HepG2 (cell line): ENCODE results near the gene SIMC1. TPM values are rescaled to one million over a fixed set of nuclear protein-coding genes. Genes with fewer than 3 reads are reported as not detected.
A peak's percentile ranks its signal among the peaks of the same experiment; 100 is the strongest.

Experiments
- AGO2 ChIP-seq: fragments of 200-400 bp; formaldehyde crosslinking; optimal IDR thresholded peaks from 2 replicates; pipeline ENCODE3; 2017; ENCODE audit warnings: mild to moderate bottlenecking, low read depth, low read length, moderate library complexity
- BCL6 ChIP-seq: IDR thresholded peaks from 2 replicates; pipeline ENCODE4 v1.6.1; 2016; ENCODE audit warnings: missing genetic modification reagents, missing compliant biosample characterization
- FOSL2 ChIP-seq: sonication (generic); formaldehyde crosslinking; IDR thresholded peaks from 2 replicates; pipeline ENCODE4 v1.4.0; 2020; ENCODE audit warnings: missing genetic modification reagents
- HDAC1 ChIP-seq: sonication (generic); formaldehyde crosslinking; IDR thresholded peaks from 2 replicates; pipeline ENCODE4 v1.5.1; 2020; ENCODE audit warnings: mild to moderate bottlenecking, missing genetic modification reagents
- JUND ChIP-seq: sonication (generic); formaldehyde crosslinking; IDR thresholded peaks from 2 replicates; pipeline ENCODE4 v1.8.0; 2022; ENCODE audit warnings: mild to moderate bottlenecking, missing genetic modification reagents
- PAF1 ChIP-seq: IDR thresholded peaks from 2 replicates; pipeline ENCODE4 v1.6.1; 2016; ENCODE audit warnings: missing genetic modification reagents, missing compliant biosample characterization
- SCMH1 ChIP-seq: sonication (generic); formaldehyde crosslinking; IDR thresholded peaks from 2 replicates; pipeline ENCODE4 v1.9.0; 2021; ENCODE audit warnings: missing genetic modification reagents, mild to moderate bottlenecking, borderline replicate concordance
- ZBTB38 ChIP-seq: sonication (generic); formaldehyde crosslinking; IDR thresholded peaks from 2 replicates; pipeline ENCODE4 v1.5.1; 2020; ENCODE audit warnings: mild to moderate bottlenecking, missing genetic modification reagents
- ZFP82 ChIP-seq: sonication (generic); formaldehyde crosslinking; IDR thresholded peaks from 2 replicates; pipeline ENCODE4 v1.5.1; 2020; ENCODE audit warnings: mild to moderate bottlenecking, missing genetic modification reagents, borderline replicate concordance
- ZNF292 ChIP-seq: sonication (generic); formaldehyde crosslinking; IDR thresholded peaks from 2 replicates; pipeline ENCODE4 v1.8.1; 2022; ENCODE audit warnings: mild to moderate bottlenecking, low read depth, missing genetic modification reagents, borderline replicate concordance
- ZNF552 ChIP-seq: sonication (generic); formaldehyde crosslinking; IDR thresholded peaks from 2 replicates; pipeline ENCODE4 v1.9.0; 2022; ENCODE audit warnings: missing genetic modification reagents, mild to moderate bottlenecking, borderline replicate concordance
- ZNF567 ChIP-seq: sonication (generic); formaldehyde crosslinking; IDR thresholded peaks from 2 replicates; pipeline ENCODE4 v1.8.1; 2023; ENCODE audit warnings: mild to moderate bottlenecking, missing genetic modification reagents, borderline replicate concordance
- polyA plus RNA-seq, 8 experiments: library from polyadenylated mRNA; depleted of rRNA in 3 of 8; stranded (reverse) in 7 of 8; unstranded in 1 of 8; fragments of >200 nt; fragmentation: Illumina TruSeq in 4 of 8; extraction: Trizol in 4 of 8; gene quantifications; 2 replicates each; pipeline versions ENCODE4 v1.2.1 to v1.2.3, GENCODE V29; 2011 to 2016; ENCODE audit warnings: low read depth in 4 of 8, missing spikeins in 1 of 8, mixed read lengths in 1 of 8; ENCODE audit not compliant: insufficient read depth in 1 of 8
- total RNA-seq, 5 experiments: library from RNA; depleted of rRNA; stranded (reverse); fragments of >200 nt; fragmentation: Illumina TruSeq; extraction: Trizol; gene quantifications; 2 replicates each; pipeline ENCODE4 v1.2.3, GENCODE V29; 2016; ENCODE audit warnings: low read depth in 1 of 5
- TF ChIP-seq, protein P1 (sequence below): IDR thresholded peaks from 2 replicates; pipeline ENCODE4 v1.6.1; 2016; ENCODE audit warnings: low read depth, control low read depth
- TF ChIP-seq, protein P2 (sequence below): sonication (generic); formaldehyde crosslinking; IDR thresholded peaks from 2 replicates; pipeline ENCODE4; 2020; ENCODE audit warnings: missing genetic modification reagents, mild to moderate bottlenecking, borderline replicate concordance
- TF ChIP-seq, protein P3 (sequence below): sonication (generic); formaldehyde crosslinking; IDR thresholded peaks from 2 replicates; pipeline ENCODE4 v1.5.0; 2020; ENCODE audit warnings: mild to moderate bottlenecking, missing genetic modification reagents
- TF ChIP-seq, protein P4 (sequence below): sonication (generic); formaldehyde crosslinking; conservative IDR thresholded peaks from 2 replicates; pipeline ENCODE4 v1.4.0; 2020; ENCODE audit warnings: missing genetic modification reagents
- TF ChIP-seq, protein P5 (sequence below): IDR thresholded peaks from 2 replicates; pipeline ENCODE4 v1.4.0; 2020; ENCODE audit warnings: mild to moderate bottlenecking, missing genetic modification reagents

SIMC1 gene
- total and polyA plus RNA-seq, 2 of the 13 experiments (the other 11 are each of a cell fraction or from before 2014, with no cell fraction given), result 5.4 to 6.8 TPM

DNA sequence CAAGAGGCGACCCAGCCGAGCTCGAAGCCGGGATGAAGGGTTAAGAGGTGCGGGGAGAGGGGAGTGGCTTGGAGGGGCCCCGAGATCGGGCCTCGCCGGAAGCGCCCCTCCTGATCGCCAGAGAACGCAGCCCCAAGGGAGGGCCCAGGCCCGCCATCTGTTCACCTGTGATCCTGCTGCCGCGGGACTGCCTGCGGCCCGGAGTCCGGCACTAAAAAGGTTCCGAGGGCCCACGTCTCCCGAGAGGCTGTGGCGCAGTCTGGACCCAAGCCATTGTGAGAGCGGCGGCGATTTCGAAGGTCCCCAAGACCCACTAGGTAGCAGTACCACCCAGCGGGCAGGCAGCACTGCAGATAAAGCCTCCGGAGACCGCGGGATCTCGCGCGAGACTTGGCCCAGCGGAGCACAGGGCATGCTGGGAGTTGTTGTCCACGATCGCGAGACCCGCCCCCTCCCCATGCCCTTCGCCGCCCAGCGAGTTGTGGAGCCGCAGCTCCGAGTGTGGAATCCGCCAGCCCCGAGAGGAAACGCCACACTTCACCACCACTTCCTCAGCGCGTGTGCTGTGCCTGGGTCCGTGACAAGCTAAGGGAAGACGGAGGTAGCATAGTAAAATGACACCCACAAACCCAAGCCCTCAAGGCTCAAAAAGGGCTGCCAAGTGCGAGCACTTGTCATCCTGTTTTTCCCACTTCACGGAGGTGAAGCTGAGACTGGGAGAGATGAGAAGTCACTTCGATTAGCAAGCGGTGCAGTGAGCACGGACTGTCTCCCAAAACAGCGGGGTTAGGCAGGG, 123.4 kb downstream of the SIMC1 start, which contains the start of gene KIAA1191 (continued):
- TF ChIP-seq, protein P1, sequence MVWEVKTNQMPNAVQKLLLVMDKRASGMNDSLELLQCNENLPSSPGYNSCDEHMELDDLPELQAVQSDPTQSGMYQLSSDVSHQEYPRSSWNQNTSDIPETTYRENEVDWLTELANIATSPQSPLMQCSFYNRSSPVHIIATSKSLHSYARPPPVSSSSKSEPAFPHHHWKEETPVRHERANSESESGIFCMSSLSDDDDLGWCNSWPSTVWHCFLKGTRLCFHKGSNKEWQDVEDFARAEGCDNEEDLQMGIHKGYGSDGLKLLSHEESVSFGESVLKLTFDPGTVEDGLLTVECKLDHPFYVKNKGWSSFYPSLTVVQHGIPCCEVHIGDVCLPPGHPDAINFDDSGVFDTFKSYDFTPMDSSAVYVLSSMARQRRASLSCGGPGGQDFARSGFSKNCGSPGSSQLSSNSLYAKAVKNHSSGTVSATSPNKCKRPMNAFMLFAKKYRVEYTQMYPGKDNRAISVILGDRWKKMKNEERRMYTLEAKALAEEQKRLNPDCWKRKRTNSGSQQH (CRISPR knock-in tag), result peak; percentile 55; the same call in 1 of the 2 replicates
- TF ChIP-seq AGO2 (peak; percentile 57), ZFP82 (CRISPR knock-in tag) (no peak), JUND (no peak), ZNF292 (CRISPR knock-in tag) (0 out of 2 replicates have a peak, but pooled peaks have one; percentile 30), ZNF567 (CRISPR knock-in tag) (peak; percentile 85), ZBTB38 (CRISPR knock-in tag) (peak; percentile 96), FOSL2 (CRISPR knock-in tag) (peak; percentile 61), BCL6 (CRISPR knock-in tag) (no peak), PAF1 (CRISPR knock-in tag) (no peak), SCMH1 (no peak), ZNF552 (CRISPR knock-in tag) (peak; percentile 90), HDAC1 (CRISPR knock-in tag) (peak; percentile 85; the same call in 1 of the 2 replicates)
- TF ChIP-seq, protein P2, sequence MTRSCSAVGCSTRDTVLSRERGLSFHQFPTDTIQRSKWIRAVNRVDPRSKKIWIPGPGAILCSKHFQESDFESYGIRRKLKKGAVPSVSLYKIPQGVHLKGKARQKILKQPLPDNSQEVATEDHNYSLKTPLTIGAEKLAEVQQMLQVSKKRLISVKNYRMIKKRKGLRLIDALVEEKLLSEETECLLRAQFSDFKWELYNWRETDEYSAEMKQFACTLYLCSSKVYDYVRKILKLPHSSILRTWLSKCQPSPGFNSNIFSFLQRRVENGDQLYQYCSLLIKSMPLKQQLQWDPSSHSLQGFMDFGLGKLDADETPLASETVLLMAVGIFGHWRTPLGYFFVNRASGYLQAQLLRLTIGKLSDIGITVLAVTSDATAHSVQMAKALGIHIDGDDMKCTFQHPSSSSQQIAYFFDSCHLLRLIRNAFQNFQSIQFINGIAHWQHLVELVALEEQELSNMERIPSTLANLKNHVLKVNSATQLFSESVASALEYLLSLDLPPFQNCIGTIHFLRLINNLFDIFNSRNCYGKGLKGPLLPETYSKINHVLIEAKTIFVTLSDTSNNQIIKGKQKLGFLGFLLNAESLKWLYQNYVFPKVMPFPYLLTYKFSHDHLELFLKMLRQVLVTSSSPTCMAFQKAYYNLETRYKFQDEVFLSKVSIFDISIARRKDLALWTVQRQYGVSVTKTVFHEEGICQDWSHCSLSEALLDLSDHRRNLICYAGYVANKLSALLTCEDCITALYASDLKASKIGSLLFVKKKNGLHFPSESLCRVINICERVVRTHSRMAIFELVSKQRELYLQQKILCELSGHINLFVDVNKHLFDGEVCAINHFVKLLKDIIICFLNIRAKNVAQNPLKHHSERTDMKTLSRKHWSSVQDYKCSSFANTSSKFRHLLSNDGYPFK, result peak; percentile 92; the same call in 1 of the 2 replicates
- TF ChIP-seq, protein P3, sequence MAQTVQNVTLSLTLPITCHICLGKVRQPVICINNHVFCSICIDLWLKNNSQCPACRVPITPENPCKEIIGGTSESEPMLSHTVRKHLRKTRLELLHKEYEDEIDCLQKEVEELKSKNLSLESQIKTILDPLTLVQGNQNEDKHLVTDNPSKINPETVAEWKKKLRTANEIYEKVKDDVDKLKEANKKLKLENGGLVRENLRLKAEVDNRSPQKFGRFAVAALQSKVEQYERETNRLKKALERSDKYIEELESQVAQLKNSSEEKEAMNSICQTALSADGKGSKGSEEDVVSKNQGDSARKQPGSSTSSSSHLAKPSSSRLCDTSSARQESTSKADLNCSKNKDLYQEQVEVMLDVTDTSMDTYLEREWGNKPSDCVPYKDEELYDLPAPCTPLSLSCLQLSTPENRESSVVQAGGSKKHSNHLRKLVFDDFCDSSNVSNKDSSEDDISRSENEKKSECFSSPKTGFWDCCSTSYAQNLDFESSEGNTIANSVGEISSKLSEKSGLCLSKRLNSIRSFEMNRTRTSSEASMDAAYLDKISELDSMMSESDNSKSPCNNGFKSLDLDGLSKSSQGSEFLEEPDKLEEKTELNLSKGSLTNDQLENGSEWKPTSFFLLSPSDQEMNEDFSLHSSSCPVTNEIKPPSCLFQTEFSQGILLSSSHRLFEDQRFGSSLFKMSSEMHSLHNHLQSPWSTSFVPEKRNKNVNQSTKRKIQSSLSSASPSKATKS, result no peak
- TF ChIP-seq, protein P4, sequence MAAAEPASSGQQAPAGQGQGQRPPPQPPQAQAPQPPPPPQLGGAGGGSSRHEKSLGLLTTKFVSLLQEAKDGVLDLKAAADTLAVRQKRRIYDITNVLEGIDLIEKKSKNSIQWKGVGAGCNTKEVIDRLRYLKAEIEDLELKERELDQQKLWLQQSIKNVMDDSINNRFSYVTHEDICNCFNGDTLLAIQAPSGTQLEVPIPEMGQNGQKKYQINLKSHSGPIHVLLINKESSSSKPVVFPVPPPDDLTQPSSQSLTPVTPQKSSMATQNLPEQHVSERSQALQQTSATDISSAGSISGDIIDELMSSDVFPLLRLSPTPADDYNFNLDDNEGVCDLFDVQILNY, result no peak
- TF ChIP-seq, protein P5, sequence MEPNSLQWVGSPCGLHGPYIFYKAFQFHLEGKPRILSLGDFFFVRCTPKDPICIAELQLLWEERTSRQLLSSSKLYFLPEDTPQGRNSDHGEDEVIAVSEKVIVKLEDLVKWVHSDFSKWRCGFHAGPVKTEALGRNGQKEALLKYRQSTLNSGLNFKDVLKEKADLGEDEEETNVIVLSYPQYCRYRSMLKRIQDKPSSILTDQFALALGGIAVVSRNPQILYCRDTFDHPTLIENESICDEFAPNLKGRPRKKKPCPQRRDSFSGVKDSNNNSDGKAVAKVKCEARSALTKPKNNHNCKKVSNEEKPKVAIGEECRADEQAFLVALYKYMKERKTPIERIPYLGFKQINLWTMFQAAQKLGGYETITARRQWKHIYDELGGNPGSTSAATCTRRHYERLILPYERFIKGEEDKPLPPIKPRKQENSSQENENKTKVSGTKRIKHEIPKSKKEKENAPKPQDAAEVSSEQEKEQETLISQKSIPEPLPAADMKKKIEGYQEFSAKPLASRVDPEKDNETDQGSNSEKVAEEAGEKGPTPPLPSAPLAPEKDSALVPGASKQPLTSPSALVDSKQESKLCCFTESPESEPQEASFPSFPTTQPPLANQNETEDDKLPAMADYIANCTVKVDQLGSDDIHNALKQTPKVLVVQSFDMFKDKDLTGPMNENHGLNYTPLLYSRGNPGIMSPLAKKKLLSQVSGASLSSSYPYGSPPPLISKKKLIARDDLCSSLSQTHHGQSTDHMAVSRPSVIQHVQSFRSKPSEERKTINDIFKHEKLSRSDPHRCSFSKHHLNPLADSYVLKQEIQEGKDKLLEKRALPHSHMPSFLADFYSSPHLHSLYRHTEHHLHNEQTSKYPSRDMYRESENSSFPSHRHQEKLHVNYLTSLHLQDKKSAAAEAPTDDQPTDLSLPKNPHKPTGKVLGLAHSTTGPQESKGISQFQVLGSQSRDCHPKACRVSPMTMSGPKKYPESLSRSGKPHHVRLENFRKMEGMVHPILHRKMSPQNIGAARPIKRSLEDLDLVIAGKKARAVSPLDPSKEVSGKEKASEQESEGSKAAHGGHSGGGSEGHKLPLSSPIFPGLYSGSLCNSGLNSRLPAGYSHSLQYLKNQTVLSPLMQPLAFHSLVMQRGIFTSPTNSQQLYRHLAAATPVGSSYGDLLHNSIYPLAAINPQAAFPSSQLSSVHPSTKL, result peak; percentile 58
